Naive thymus-derived CD8-positive, alpha-beta T cell (primary cell): Measurements from ENCODE around the gene FLT3LG. TPM values are rescaled to one million over a fixed set of nuclear protein-coding genes. Genes with fewer than 3 reads are reported as not detected.

Experiments
- ATAC-seq, 2 donors: fragments of 150-1000 bp; cut with Tn5 transposase in 1 of 2; sonication (Bioruptor Pico), chemical (Tn5 transposase) in 1 of 2; 1 replicate in 1 of 2; 2 replicates in 1 of 2; pipeline ENCODE4 v1.10.0; 2021; ENCODE audit warnings: mild to moderate bottlenecking in 2 of 2, moderate library complexity in 2 of 2
- POLR2A ChIA-PET: fragments of 350-600 bp; sonication (Branson Sonifier 250); formaldehyde crosslinking; loops from one replicate; lab custom pipeline; 2021; ENCODE audit warnings: antibody characterized with exemption; lab: Charles Lee
- DNase-seq, 10 donors: peaks; one replicate each; pipeline versions ENCODE4 v3.0.0 to v3.0.0-alpha.2; 2020 to 2022
- H3K27ac Mint-ChIP-seq, 10 donors: one replicate each; pipeline ENCODE4 v1.8.0; 2020 to 2022; ENCODE audit warnings: mild to moderate bottlenecking in 10 of 10, mixed read lengths in 10 of 10, moderate library complexity in 4 of 10, inconsistent platforms in 1 of 10
- H3K27me3 Mint-ChIP-seq, 5 donors: one replicate each; pipeline ENCODE4 v1.8.0; 2021 to 2022; ENCODE audit warnings: mixed read lengths in 5 of 5
- H3K36me3 Mint-ChIP-seq, 3 donors: one replicate each; pipeline ENCODE4 v1.8.0; 2020 to 2022; ENCODE audit warnings: mixed read lengths in 3 of 3, mild to moderate bottlenecking in 2 of 3, inconsistent platforms in 1 of 3
- H3K4me1 Mint-ChIP-seq, 4 donors: one replicate each; pipeline ENCODE4 v1.8.0; 2021 to 2022; ENCODE audit warnings: mixed read lengths in 4 of 4
- H3K4me3 Mint-ChIP-seq, 10 donors: one replicate each; pipeline ENCODE4 v1.8.0; 2020 to 2022; ENCODE audit warnings: mild to moderate bottlenecking in 10 of 10, mixed read lengths in 10 of 10, moderate library complexity in 6 of 10, inconsistent platforms in 1 of 10
- H3K9me3 Mint-ChIP-seq, 9 donors: one replicate each; pipeline ENCODE4 v1.8.0; 2020 to 2022; ENCODE audit warnings: mixed read lengths in 9 of 9, mild to moderate bottlenecking in 3 of 9, inconsistent platforms in 1 of 9, moderate library complexity in 1 of 9
- polyA plus RNA-seq, 3 donors: library from polyadenylated mRNA; unstranded; fragments of 300-500 nt; fragmentation: Illumina TruSeq; gene quantifications; one replicate each; pipeline ENCODE4 v1.2.3, GENCODE V29; 2021
- total RNA-seq, 8 experiments: library from RNA in 2 of 8; stranded (reverse) in 2 of 8; gene quantifications; one replicate each; pipeline ENCODE4 v1.2.3 and lab custom pipeline; 2021 to 2026

FLT3LG gene
- total and polyA plus RNA-seq, 5 experiments from 2014 or later, result 106 to 205 (median 112) TPM

- Mint-ChIP-seq H3K4me1 (peaks cover 20 to 59% (median 37%) of the 10 kb centered on the region in 4 donors), H3K27ac (peak overlapping the region in 8 of 10 donors; percentile 61 to 89 (median 78)), H3K27me3 (no peaks in the 10 kb centered on the region), H3K9me3 (no peaks in the 10 kb centered on the region), H3K36me3 (peaks cover 10 to 86% (median 17%) of the 10 kb centered on the region in 3 donors), H3K4me3 (peak overlapping the region in 3 of 10 donors; percentile 10 to 45 (median 24))
- DNase-seq (no peak), ATAC-seq (no peak)
- POLR2A ChIA-PET, result interaction anchor here (0.6 to 5.2 kb wide), 7 partner anchors 11 to 73 kb away, joined by 3 to 39 read pairs (median 4); partner anchors contain the start of genes ALDH16A1 and PIH1D1
Observed at GRCh38 chr19:49479975-49480628, 6.1 kb downstream of the FLT3LG start.

GRCh38 chr19:49481020-49481683 is 7.1 kb downstream of the FLT3LG start:
- Mint-ChIP-seq H3K27me3 (no peaks in the 10 kb centered on the region), H3K4me3 (peak overlapping the region in 5 of 10 donors; percentile 5 to 76 (median 26)), H3K4me1 (peaks cover 13 to 59% (median 29%) of the 10 kb centered on the region in 4 donors), H3K9me3 (no peaks in the 10 kb centered on the region), H3K27ac (peak overlapping the region; percentile 55 to 89 (median 70)), H3K36me3 (peaks cover 4 to 88% (median 14%) of the 10 kb centered on the region in 3 donors)
- DNase-seq (no peak), ATAC-seq (no peak)
- POLR2A ChIA-PET, result interaction anchor here (0.6 to 1.3 kb wide), 7 partner anchors 10 to 72 kb away, joined by 3 to 9 read pairs (median 4); no protein-coding TSS in a partner anchor

- Mint-ChIP-seq H3K9me3 (peaks cover 0 to 2% (median 0%) of the 10 kb centered on the region in 9 donors), H3K27me3 (peaks cover 0 to 3% (median 0%) of the 10 kb centered on the region in 5 donors), H3K4me3 (peak overlapping the region in 6 of 10 donors; percentile 23 to 69 (median 35)), H3K27ac (peak overlapping the region in 9 of 10 donors; percentile 70 to 97 (median 85)), H3K36me3 (peaks cover 12 to 85% (median 28%) of the 10 kb centered on the region in 3 donors), H3K4me1 (peaks cover 8 to 64% (median 41%) of the 10 kb centered on the region in 4 donors)
- ATAC-seq (no peak), DNase-seq (no peak)
- POLR2A ChIA-PET, result interaction anchor here (0.8 to 6.2 kb wide), 3 partner anchors 9 to 104 kb away, joined by 3 to 60 read pairs (median 4); no protein-coding TSS in a partner anchor
Observed at GRCh38 chr19:49486232-49486631, 12.2 kb downstream of the FLT3LG start.

GRCh38 chr19:49486710-49487276 is 12.8 kb downstream of the FLT3LG start:
- no peak for DNase-seq
- peaks cover 0 to 3% (median 0%) of the 10 kb centered on the region in 5 donors for H3K27me3 Mint-ChIP-seq
- H3K4me3 Mint-ChIP-seq, result peak overlapping the region; percentile 89 to 99 (median 97)
- no peak for ATAC-seq
- H3K9me3 Mint-ChIP-seq, result peaks cover 0 to 2% (median 0%) of the 10 kb centered on the region in 9 donors
- peaks cover 9 to 59% (median 41%) of the 10 kb centered on the region in 4 donors for H3K4me1 Mint-ChIP-seq
- peaks cover 12 to 88% (median 28%) of the 10 kb centered on the region in 3 donors for H3K36me3 Mint-ChIP-seq
- POLR2A ChIA-PET, result interaction anchor here (0.5 to 6.2 kb wide), 14 partner anchors 10 to 231 kb away, joined by 3 to 60 read pairs (median 6); partner anchors contain the start of genes ALDH16A1, FLT3LG, NOSIP and PIH1D1
- H3K27ac Mint-ChIP-seq, result peak overlapping the region; percentile 94 to 99 (median 97)

GRCh38 chr19:49487277-49488045 is 13.4 kb downstream of the FLT3LG start, which contains the start of gene RPL13A:
Gene RPL13A (plus strand): TSS chr19:49487608. CDS start chr19:49487630, 22 bp downstream.
- peak; percentile 98 to 100 (median 99) for DNase-seq
- peaks cover 9 to 57% (median 45%) of the 10 kb centered on the region in 4 donors for H3K4me1 Mint-ChIP-seq
- peaks cover 12 to 89% (median 29%) of the 10 kb centered on the region in 3 donors for H3K36me3 Mint-ChIP-seq
- H3K9me3 Mint-ChIP-seq, result peaks cover 0 to 2% (median 0%) of the 10 kb centered on the region in 9 donors
- peaks cover 0 to 3% (median 0%) of the 10 kb centered on the region in 5 donors for H3K27me3 Mint-ChIP-seq
- ATAC-seq, result peak; percentile 85 to 91
- peak within 1 kb of the TSS; percentile 94 to 99 (median 97) for H3K27ac Mint-ChIP-seq
- POLR2A ChIA-PET, result interaction anchor here (0.5 to 6.2 kb wide), 29 partner anchors 10 to 494 kb away, joined by 3 to 60 read pairs (median 4); partner anchors contain the start of genes ALDH16A1, CD37, FLT3LG and GYS1
- peak within 1 kb of the TSS; percentile 89 to 99 (median 97) for H3K4me3 Mint-ChIP-seq

- H3K4me1 Mint-ChIP-seq, result peaks cover 11 to 60% (median 52%) of the 10 kb centered on the region in 4 donors
- DNase-seq (no peak), ATAC-seq (no peak)
- peak overlapping the region; percentile 94 to 99 (median 97) for H3K27ac Mint-ChIP-seq
- H3K4me3 Mint-ChIP-seq, result peak overlapping the region; percentile 89 to 99 (median 97)
- peaks cover 0 to 2% (median 0%) of the 10 kb centered on the region in 9 donors for H3K9me3 Mint-ChIP-seq
- peaks cover 0 to 3% (median 0%) of the 10 kb centered on the region in 5 donors for H3K27me3 Mint-ChIP-seq
- POLR2A ChIA-PET, result interaction anchor here (0.6 to 6.2 kb wide), 29 partner anchors 11 to 495 kb away, joined by 3 to 60 read pairs (median 4); partner anchors contain the start of genes ALDH16A1, CD37, FLT3LG and GYS1
- peaks cover 12 to 89% (median 33%) of the 10 kb centered on the region in 3 donors for H3K36me3 Mint-ChIP-seq
Observed at GRCh38 chr19:49488046-49488862, 14.2 kb downstream of the FLT3LG start.

GRCh38 chr19:49488863-49489537 is 15.0 kb downstream of the FLT3LG start:
- H3K27ac Mint-ChIP-seq, result peak overlapping the region; percentile 94 to 99 (median 97)
- H3K9me3 Mint-ChIP-seq, result peaks cover 0 to 4% (median 0%) of the 10 kb centered on the region in 9 donors
- DNase-seq, result no peak
- no peak for ATAC-seq
- H3K27me3 Mint-ChIP-seq, result peaks cover 0 to 3% (median 0%) of the 10 kb centered on the region in 5 donors
- H3K36me3 Mint-ChIP-seq, result peaks cover 12 to 83% (median 33%) of the 10 kb centered on the region in 3 donors
- POLR2A ChIA-PET, result interaction anchor here (0.6 to 6.2 kb wide), 10 partner anchors 12 to 197 kb away, joined by 3 to 60 read pairs (median 6); partner anchors contain the start of genes ALDH16A1, FLT3LG and PIH1D1
- peak overlapping the region; percentile 89 to 99 (median 97) for H3K4me3 Mint-ChIP-seq
- peaks cover 11 to 60% (median 52%) of the 10 kb centered on the region in 4 donors for H3K4me1 Mint-ChIP-seq

- POLR2A ChIA-PET, result interaction anchor here (0.5 to 6.2 kb wide), 7 partner anchors 13 to 229 kb away, joined by 3 to 60 read pairs (median 4); partner anchors contain the start of genes ALDH16A1, FLT3LG and PIH1D1
- H3K36me3 Mint-ChIP-seq, result peaks cover 12 to 76% (median 33%) of the 10 kb centered on the region in 3 donors
- H3K27me3 Mint-ChIP-seq, result peaks cover 0 to 3% (median 0%) of the 10 kb centered on the region in 5 donors
- H3K27ac Mint-ChIP-seq, result peak overlapping the region in 9 of 10 donors; percentile 85 to 99 (median 97)
- DNase-seq (no peak), ATAC-seq (no peak)
- peaks cover 11 to 60% (median 52%) of the 10 kb centered on the region in 4 donors for H3K4me1 Mint-ChIP-seq
- peaks cover 0 to 4% (median 0%) of the 10 kb centered on the region in 9 donors for H3K9me3 Mint-ChIP-seq
- H3K4me3 Mint-ChIP-seq, result peak overlapping the region; percentile 89 to 99 (median 97)
Observed at GRCh38 chr19:49489601-49490167, 15.7 kb downstream of the FLT3LG start.

- peaks cover 0 to 4% (median 0%) of the 10 kb centered on the region in 9 donors for H3K9me3 Mint-ChIP-seq
- DNase-seq, result no peak
- POLR2A ChIA-PET, result interaction anchor here (6.2 kb wide), 1 partner anchor 13 kb away, joined by 60 read pairs; no protein-coding TSS in a partner anchor
- peaks cover 11 to 66% (median 53%) of the 10 kb centered on the region in 4 donors for H3K4me1 Mint-ChIP-seq
- ATAC-seq, result no peak
- peaks cover 0 to 3% (median 0%) of the 10 kb centered on the region in 5 donors for H3K27me3 Mint-ChIP-seq
- H3K36me3 Mint-ChIP-seq, result peaks cover 12 to 69% (median 33%) of the 10 kb centered on the region in 3 donors
- H3K27ac Mint-ChIP-seq, result peak overlapping the region in 9 of 10 donors; percentile 57 to 99 (median 94)
- H3K4me3 Mint-ChIP-seq, result peak overlapping the region; percentile 26 to 99 (median 97)
Observed at GRCh38 chr19:49490287-49491029, 16.4 kb downstream of the FLT3LG start.
